Measurements from ENCODE around the gene GTF2A1L. TPM values are rescaled to one million over a fixed set of nuclear protein-coding genes. Genes with fewer than 3 reads are reported as not detected.

GTF2A1L gene
- not detected for total RNA-seq

DNA sequence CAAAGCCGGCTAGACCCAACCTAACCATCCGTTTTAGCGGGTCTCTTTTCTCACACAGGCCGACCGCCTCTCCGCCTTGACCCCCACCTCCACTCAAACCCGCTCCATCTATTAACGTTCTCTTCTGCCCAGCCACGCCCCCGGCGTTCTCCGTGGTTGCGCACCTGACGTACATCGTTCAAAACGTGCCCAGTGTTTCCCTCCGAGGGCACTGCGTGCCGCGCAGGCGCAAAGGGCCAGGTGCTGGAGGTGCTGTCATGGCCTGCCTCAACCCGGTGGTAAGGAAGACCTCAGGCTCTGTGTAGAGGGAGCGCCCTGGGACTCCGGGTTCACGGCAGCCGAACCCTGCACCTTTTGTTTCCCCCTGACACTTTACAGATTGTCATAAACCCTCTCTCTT lies at the start of gene GTF2A1L:
Gene GTF2A1L, plus strand, starts transcription at position 239 of the 400 bp plus-strand sequence. Its CDS starts 19 bp downstream, at position 258.
- H3K27ac Mint-ChIP-seq: no peak within 1 kb of the TSS
- H3K27me3 Mint-ChIP-seq: peaks cover 6% of the 10 kb centered on the region
- no peaks in the 10 kb centered on the region for H3K36me3 Mint-ChIP-seq (ENCODE audit: low read depth)
- no peaks in the 10 kb centered on the region for H3K9me3 Mint-ChIP-seq
- H3K4me1 Mint-ChIP-seq: no peaks in the 10 kb centered on the region
- H3K4me3 Mint-ChIP-seq: no peak within 1 kb of the TSS
- ATAC-seq (replicated peaks): no peak

- no peaks in the 10 kb centered on the region for H3K9me3 Mint-ChIP-seq
- H3K4me3 Mint-ChIP-seq: no peak overlapping the region
- H3K4me1 Mint-ChIP-seq: no peaks in the 10 kb centered on the region
- no peaks in the 10 kb centered on the region for H3K36me3 Mint-ChIP-seq (ENCODE audit: low read depth)
- H3K27me3 Mint-ChIP-seq: no peaks in the 10 kb centered on the region
- no peak for ATAC-seq (replicated peaks)
- no peak overlapping the region for H3K27ac Mint-ChIP-seq
Measured at GRCh38 chr2:48568547-48568946, 49.1 kb upstream of the GTF2A1L start.

DNA sequence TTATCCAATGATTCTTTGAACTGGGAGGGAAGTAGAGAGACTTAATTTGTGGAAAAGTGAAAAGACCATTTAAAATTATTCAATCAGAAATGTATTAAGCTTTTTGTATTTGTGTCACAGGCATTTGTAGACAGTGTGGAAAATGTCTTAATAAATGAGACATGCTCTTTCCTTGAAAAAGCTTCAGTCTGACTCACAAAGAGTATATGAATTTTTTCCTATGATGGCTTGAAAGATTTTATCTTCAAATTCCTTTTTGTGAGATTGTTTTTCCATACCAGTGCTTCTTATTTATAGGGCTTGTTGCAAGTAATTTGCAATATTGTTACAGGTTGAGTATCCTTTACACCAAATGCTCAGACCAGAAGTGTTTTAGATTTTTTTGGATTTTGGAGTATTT lies 48.2 kb upstream of the GTF2A1L start:
- Mint-ChIP-seq H3K4me3 (no peak overlapping the region), H3K36me3 (ENCODE audit: low read depth) (no peaks in the 10 kb centered on the region), H3K27ac (no peak overlapping the region), H3K9me3 (no peaks in the 10 kb centered on the region), H3K4me1 (peaks cover under 1% of the 10 kb centered on the region), H3K27me3 (no peaks in the 10 kb centered on the region)
- no peak for ATAC-seq (replicated peaks)

DNA sequence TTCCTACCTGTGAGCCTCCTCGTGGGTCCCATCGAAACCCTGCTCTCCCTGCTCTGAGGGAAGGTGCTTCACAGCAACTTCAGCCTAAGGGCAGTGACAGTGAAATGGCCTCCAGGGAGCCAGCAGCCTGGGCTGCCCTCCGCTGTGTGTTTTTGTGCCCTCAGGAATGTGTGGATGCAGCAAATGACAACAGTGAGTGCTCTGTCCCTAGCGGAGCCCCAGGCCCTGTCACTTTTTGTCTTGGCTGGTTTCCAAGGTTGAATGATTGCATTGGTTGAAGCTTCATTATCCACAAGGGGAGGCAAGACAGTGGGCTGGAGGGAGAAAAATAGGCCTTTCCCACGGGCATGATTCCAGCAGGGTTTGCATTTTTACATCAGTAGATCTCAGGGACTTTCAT lies 44.8 kb upstream of the GTF2A1L start:
- H3K27me3 Mint-ChIP-seq: no peaks in the 10 kb centered on the region
- no peak overlapping the region for H3K4me3 Mint-ChIP-seq
- no peak overlapping the region for H3K27ac Mint-ChIP-seq
- no peaks in the 10 kb centered on the region for H3K9me3 Mint-ChIP-seq
- H3K36me3 Mint-ChIP-seq (ENCODE audit: low read depth): no peaks in the 10 kb centered on the region
- H3K4me1 Mint-ChIP-seq: peaks cover 7% of the 10 kb centered on the region
- ATAC-seq (replicated peaks): no peak

DNA sequence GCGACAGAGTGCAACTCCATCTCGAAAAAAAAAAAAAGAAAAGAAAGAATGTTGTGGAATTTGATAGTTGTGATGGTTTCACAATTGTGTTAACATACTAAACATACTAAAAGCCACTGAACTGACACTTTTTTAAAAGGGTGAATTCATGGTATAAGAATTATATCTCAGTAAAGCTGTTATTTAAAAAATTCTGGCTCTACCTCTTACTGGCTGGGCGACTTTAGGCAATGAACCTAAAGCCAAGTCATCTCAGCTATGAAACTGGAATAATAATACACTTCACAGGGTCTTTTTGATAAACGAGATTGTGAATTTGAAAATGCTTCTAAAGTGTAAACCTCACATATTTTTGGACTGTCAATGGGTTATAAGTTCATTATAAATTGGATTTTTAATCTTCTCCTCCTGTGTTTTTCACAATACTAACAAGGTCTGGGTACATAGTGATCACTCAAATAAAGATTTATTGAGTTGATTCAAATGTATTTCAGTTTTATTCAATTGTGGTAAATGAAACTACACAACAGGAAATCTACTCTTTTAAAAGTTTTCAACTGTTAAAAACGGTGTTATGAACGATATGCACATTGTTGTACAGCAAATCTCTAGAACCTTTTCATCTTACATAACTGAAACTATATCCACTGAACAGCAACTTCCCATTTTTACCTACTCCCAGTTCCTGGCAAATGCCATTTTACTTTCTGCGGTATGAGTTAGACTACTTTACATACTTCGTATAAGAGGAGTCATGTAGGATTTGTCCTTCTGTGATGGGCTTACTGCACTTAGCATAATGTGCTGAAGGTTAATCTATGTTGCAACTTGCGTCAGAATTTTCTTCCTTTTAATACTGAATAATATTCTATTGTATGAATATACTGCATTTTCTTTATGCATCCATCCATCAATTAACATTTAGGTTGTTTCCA lies 43.0 kb upstream of the GTF2A1L start:
- ATAC-seq (replicated peaks): peak; percentile 68
- peak overlapping the region; percentile 30 for H3K4me3 Mint-ChIP-seq
- no peaks in the 10 kb centered on the region for H3K27me3 Mint-ChIP-seq
- no peaks in the 10 kb centered on the region for H3K9me3 Mint-ChIP-seq
- H3K36me3 Mint-ChIP-seq (ENCODE audit: low read depth): no peaks in the 10 kb centered on the region
- H3K4me1 Mint-ChIP-seq: peaks cover 7% of the 10 kb centered on the region
- peak overlapping the region; percentile 50 for H3K27ac Mint-ChIP-seq

- ATAC-seq (replicated peaks): no peak
- H3K9me3 Mint-ChIP-seq: no peaks in the 10 kb centered on the region
- H3K36me3 Mint-ChIP-seq (ENCODE audit: low read depth): no peaks in the 10 kb centered on the region
- H3K27me3 Mint-ChIP-seq: no peaks in the 10 kb centered on the region
- no peak overlapping the region for H3K27ac Mint-ChIP-seq
- H3K4me3 Mint-ChIP-seq: no peak overlapping the region
- peaks cover 7% of the 10 kb centered on the region for H3K4me1 Mint-ChIP-seq
Measured at GRCh38 chr2:48578313-48578712, 39.3 kb upstream of the GTF2A1L start.

DNA sequence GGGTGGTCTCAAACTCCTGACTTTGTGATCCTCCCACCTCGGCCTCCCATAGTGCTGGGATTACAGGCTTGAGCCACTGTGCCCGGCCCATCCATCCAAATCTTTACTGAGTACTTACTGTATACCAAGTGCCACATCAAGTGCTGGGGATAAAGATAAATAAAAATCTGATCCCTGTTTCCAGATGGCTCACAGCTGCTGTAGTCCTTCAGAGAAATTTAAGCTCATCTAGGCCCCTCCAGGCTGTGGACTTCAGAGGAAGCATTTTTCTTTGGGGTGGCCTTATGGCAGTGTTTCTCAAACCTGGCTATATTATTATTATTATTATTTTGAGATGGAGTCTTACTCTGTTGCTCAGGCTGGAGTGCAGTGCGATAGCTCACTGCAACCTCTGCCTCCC lies 33.7 kb upstream of the GTF2A1L start:
- Mint-ChIP-seq H3K4me3 (no peak overlapping the region), H3K27ac (no peak overlapping the region)

GRCh38 chr2:48584551-48584950 lies 33.1 kb upstream of the GTF2A1L start:
- Mint-ChIP-seq H3K4me1 (no peaks in the 10 kb centered on the region), H3K27me3 (no peaks in the 10 kb centered on the region), H3K9me3 (no peaks in the 10 kb centered on the region), H3K4me3 (no peak overlapping the region), H3K36me3 (ENCODE audit: low read depth) (no peaks in the 10 kb centered on the region), H3K27ac (no peak overlapping the region)
- ATAC-seq (replicated peaks): no peak

More for the DNA sequence above, 33.7 kb upstream of the GTF2A1L start:
- no peak for ATAC-seq (replicated peaks)
- Mint-ChIP-seq H3K36me3 (ENCODE audit: low read depth) (no peaks in the 10 kb centered on the region), H3K27me3 (no peaks in the 10 kb centered on the region), H3K9me3 (no peaks in the 10 kb centered on the region), H3K4me1 (no peaks in the 10 kb centered on the region)

GRCh38 chr2:48586433-48586832 lies 31.2 kb upstream of the GTF2A1L start:
- H3K9me3 Mint-ChIP-seq: no peaks in the 10 kb centered on the region
- no peaks in the 10 kb centered on the region for H3K4me1 Mint-ChIP-seq
- H3K27me3 Mint-ChIP-seq: no peaks in the 10 kb centered on the region
- ATAC-seq (replicated peaks): peak; percentile 19
- H3K4me3 Mint-ChIP-seq: no peak overlapping the region
- H3K27ac Mint-ChIP-seq: no peak overlapping the region
- H3K36me3 Mint-ChIP-seq (ENCODE audit: low read depth): no peaks in the 10 kb centered on the region

GRCh38 chr2:48587560-48587959 lies 30.1 kb upstream of the GTF2A1L start:
- Mint-ChIP-seq H3K4me1 (no peaks in the 10 kb centered on the region), H3K36me3 (ENCODE audit: low read depth) (no peaks in the 10 kb centered on the region), H3K4me3 (no peak overlapping the region), H3K27ac (no peak overlapping the region), H3K27me3 (no peaks in the 10 kb centered on the region), H3K9me3 (no peaks in the 10 kb centered on the region)
- ATAC-seq (replicated peaks): no peak

DNA sequence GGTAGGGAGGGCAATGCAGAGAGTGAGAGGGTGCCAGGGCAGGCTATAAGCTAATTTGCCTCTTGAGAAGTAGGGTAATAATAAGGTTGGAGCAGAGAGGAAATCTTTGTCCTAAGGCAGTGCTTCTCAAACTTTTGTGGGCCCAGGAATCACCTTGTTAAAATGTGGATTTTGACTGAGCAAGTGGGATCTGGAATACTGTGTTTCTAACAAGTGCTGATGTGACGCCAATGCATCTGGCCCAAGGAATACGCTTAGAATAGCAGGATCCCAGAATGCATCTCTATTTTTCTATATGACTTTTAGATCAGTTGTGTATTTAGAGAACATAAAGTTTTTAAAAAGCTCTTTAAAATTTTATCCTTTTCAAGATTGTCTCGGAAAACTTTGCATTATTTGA lies 29.7 kb upstream of the GTF2A1L start:
- ATAC-seq (replicated peaks): no peak
- Mint-ChIP-seq H3K27me3 (no peaks in the 10 kb centered on the region), H3K36me3 (ENCODE audit: low read depth) (no peaks in the 10 kb centered on the region)

DNA sequence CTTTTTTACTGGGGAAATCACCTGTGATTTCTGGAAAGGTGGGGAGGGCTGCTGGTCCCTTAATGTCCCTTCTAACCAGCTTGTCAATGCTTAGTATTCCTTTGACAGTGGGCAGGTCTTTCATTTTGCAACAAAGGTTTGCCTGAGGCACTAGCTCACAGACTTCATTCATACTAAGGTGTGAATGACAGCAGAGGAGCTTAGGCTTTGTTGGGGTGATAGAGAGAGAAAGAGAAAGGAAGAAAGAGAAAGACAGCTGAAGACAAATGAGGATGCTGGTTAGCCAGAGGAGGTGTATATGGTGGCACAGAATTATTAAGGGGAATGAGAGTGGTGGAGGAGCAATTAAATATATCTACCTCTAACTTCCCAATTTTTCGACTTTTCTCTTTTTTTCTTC lies 28.9 kb upstream of the GTF2A1L start:
- H3K27ac Mint-ChIP-seq: no peak overlapping the region
- H3K4me3 Mint-ChIP-seq: no peak overlapping the region
- no peaks in the 10 kb centered on the region for H3K36me3 Mint-ChIP-seq (ENCODE audit: low read depth)
- no peak for ATAC-seq (replicated peaks)
- no peaks in the 10 kb centered on the region for H3K4me1 Mint-ChIP-seq
- no peaks in the 10 kb centered on the region for H3K27me3 Mint-ChIP-seq
- H3K9me3 Mint-ChIP-seq: no peaks in the 10 kb centered on the region

More for the DNA sequence above, 29.7 kb upstream of the GTF2A1L start:
- Mint-ChIP-seq H3K4me1 (no peaks in the 10 kb centered on the region), H3K4me3 (no peak overlapping the region), H3K27ac (no peak overlapping the region), H3K9me3 (no peaks in the 10 kb centered on the region)

DNA sequence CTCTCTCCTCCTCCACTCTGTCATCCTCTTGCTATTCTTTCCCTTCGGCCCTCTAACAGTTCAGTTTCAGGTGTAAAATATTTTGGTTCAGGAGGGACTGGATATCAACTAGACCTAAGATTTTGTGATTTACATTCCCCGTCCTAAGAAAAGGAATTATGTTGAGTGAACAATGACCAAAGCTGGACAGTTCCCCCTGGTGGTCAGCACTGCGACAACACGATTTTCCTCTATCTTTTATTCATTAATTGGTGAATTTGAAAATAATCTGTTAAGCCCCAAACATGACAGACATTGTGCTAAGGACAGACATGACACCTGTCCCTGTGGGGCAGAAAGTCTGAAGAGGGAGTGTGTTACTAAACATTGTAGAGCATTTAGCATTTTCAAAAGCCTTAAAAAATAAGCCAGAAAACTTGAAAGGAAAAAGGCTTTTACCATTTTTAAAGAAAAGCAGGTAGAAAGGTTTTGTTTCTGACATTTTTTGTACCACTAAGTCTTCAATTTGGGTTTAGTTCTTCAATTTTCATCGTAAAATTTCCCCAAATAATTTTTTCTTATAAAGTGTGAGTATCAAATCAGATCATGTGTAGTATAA lies 28.4 kb upstream of the GTF2A1L start:
- H3K4me1 Mint-ChIP-seq: no peaks in the 10 kb centered on the region
- no peaks in the 10 kb centered on the region for H3K9me3 Mint-ChIP-seq
- no peaks in the 10 kb centered on the region for H3K27me3 Mint-ChIP-seq
- H3K27ac Mint-ChIP-seq: no peak overlapping the region
- ATAC-seq (replicated peaks): no peak
- no peaks in the 10 kb centered on the region for H3K36me3 Mint-ChIP-seq (ENCODE audit: low read depth)
- no peak overlapping the region for H3K4me3 Mint-ChIP-seq

DNA sequence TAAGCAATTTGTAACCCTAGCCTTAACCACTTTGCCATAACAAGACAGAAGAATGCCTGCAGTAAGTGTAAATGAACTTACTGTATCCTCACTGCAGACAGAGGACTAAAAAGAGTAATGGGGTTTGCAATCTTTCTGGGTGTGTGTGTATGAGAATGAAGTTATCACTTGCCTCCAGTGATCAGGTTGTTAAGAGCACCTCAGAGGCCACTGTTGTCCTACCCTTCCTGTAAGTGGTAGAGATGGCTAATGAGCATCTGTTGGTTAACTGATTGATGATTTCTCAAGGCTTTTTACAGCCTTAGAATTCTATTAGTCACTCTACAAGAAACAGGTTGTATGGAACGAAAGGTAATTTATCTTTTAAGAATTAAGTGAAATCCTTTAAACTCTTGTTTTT lies 27.6 kb upstream of the GTF2A1L start:
- H3K27me3 Mint-ChIP-seq: no peaks in the 10 kb centered on the region
- no peaks in the 10 kb centered on the region for H3K36me3 Mint-ChIP-seq (ENCODE audit: low read depth)
- no peak for ATAC-seq (replicated peaks)
- no peak overlapping the region for H3K4me3 Mint-ChIP-seq
- no peaks in the 10 kb centered on the region for H3K4me1 Mint-ChIP-seq
- H3K27ac Mint-ChIP-seq: no peak overlapping the region
- H3K9me3 Mint-ChIP-seq: no peaks in the 10 kb centered on the region

DNA sequence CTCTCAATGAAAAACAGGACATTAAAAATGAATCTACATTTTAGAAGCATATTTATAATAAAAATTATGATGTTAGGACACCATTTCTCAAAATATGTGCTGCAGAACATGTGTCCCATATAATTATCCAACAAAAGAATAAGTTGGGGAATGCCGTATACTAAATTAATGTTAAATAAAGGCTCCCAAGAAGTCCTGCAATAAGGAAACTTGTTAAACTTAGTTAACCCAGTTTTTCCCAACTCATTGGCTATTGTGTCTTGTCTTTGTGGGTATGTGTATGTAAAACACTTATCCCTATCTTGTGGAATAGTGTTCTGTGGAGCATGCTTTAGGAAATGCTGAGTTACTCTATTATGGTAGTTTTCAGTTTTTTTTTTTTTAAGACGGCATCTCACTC lies 25.6 kb upstream of the GTF2A1L start:
- Mint-ChIP-seq H3K27ac (no peak overlapping the region), H3K4me1 (no peaks in the 10 kb centered on the region), H3K36me3 (ENCODE audit: low read depth) (no peaks in the 10 kb centered on the region), H3K4me3 (no peak overlapping the region), H3K9me3 (no peaks in the 10 kb centered on the region), H3K27me3 (no peaks in the 10 kb centered on the region)
- ATAC-seq (replicated peaks): no peak

Measured in activated T-helper 17 cell treated with anti-CD3 and anti-CD28 coated beads, Interleukin-2, amount 50 U/mL, for 72 hours (primary cell).